ENCODE measurements around the gene PTPRH.
"Not testable (repeated sequence)": the region's sequence is repeated elsewhere in the genome, so short reads cannot be mapped to it uniquely, and the experiment has no call there.

Gene PTPRH

GRCh38 chr19:55174425-55175116, 34.7 kb downstream of the PTPRH start:
- FAIRE-seq, result no peak
- DNase-seq (ENCODE audit: insufficient read length, low spot score), result no peak
- TF ChIP-seq POLR2A (IDR thresholded peaks at IDR 0.05; ENCODE audit: low read depth, low read length) (no peak), SPI1 (IDR thresholded peaks at IDR 0.05; ENCODE audit: low read depth, low read length) (no peak), POLR2AphosphoS5 (IDR thresholded peaks at IDR 0.05; ENCODE audit: low read depth, low read length) (no peak)

- no peak for FAIRE-seq
- TF ChIP-seq POLR2A (IDR thresholded peaks at IDR 0.05; ENCODE audit: low read depth, low read length) (no peak), TAF1 (IDR thresholded peaks at IDR 0.05; ENCODE audit: low read depth, low read length) (no peak), SPI1 (IDR thresholded peaks at IDR 0.05; ENCODE audit: low read depth, low read length) (no peak), POLR2AphosphoS5 (IDR thresholded peaks at IDR 0.05; ENCODE audit: low read depth, low read length) (no peak), PAX5 (IDR thresholded peaks at IDR 0.05; ENCODE audit: insufficient read depth, low read length, severe bottlenecking) (no peak), POU2F2 (IDR thresholded peaks at IDR 0.05; ENCODE audit: low read depth, low read length) (no peak)
- DNase-seq (ENCODE audit: insufficient read length, low spot score), result no peak
Measured at GRCh38 chr19:55173714-55174409, 35.4 kb downstream of the PTPRH start.

GRCh38 chr19:55173186-55173713, 36.1 kb downstream of the PTPRH start:
- FAIRE-seq (no peak), DNase-seq (ENCODE audit: insufficient read length, low spot score) (no peak)
- TF ChIP-seq TAF1 (IDR thresholded peaks at IDR 0.05; ENCODE audit: low read depth, low read length), result no peak
- TF ChIP-seq POLR2A (IDR thresholded peaks at IDR 0.05; ENCODE audit: low read depth, low read length), result no peak
- no peak for TF ChIP-seq PAX5 (IDR thresholded peaks at IDR 0.05; ENCODE audit: insufficient read depth, low read length, severe bottlenecking)
- TF ChIP-seq SPI1 (IDR thresholded peaks at IDR 0.05; ENCODE audit: low read depth, low read length), result no peak
- no peak for TF ChIP-seq POLR2AphosphoS5 (IDR thresholded peaks at IDR 0.05; ENCODE audit: low read depth, low read length)

GRCh38 chr19:55172741-55173140, 36.6 kb downstream of the PTPRH start:
- TF ChIP-seq POLR2AphosphoS5 (IDR thresholded peaks at IDR 0.05; ENCODE audit: low read depth, low read length) (no peak), POU2F2 (IDR thresholded peaks at IDR 0.05; ENCODE audit: low read depth, low read length) (no peak), SPI1 (IDR thresholded peaks at IDR 0.05; ENCODE audit: low read depth, low read length) (no peak), POLR2A (IDR thresholded peaks at IDR 0.05; ENCODE audit: low read depth, low read length) (no peak), PAX5 (IDR thresholded peaks at IDR 0.05; ENCODE audit: insufficient read depth, low read length, severe bottlenecking) (no peak), TAF1 (IDR thresholded peaks at IDR 0.05; ENCODE audit: low read depth, low read length) (no peak)
- DNase-seq (ENCODE audit: insufficient read length, low spot score), result no peak

GRCh38 chr19:55172318-55172717, 37.0 kb downstream of the PTPRH start:
- FAIRE-seq; DNase-seq (ENCODE audit: insufficient read length, low spot score): not testable (repeated sequence)

More at GRCh38 chr19:55172741-55173140, 36.6 kb downstream of the PTPRH start:
- FAIRE-seq, result no peak

GRCh38 chr19:55171440-55171839, 37.9 kb downstream of the PTPRH start:
- DNase-seq (ENCODE audit: insufficient read length, low spot score), result no peak
- FAIRE-seq, result no peak
- TF ChIP-seq PAX5 (IDR thresholded peaks at IDR 0.05; ENCODE audit: insufficient read depth, low read length, severe bottlenecking), result no peak
- TF ChIP-seq TAF1 (IDR thresholded peaks at IDR 0.05; ENCODE audit: low read depth, low read length), result no peak
- no peak for TF ChIP-seq POLR2AphosphoS5 (IDR thresholded peaks at IDR 0.05; ENCODE audit: low read depth, low read length)
- TF ChIP-seq POLR2A (IDR thresholded peaks at IDR 0.05; ENCODE audit: low read depth, low read length), result no peak
- TF ChIP-seq SPI1 (IDR thresholded peaks at IDR 0.05; ENCODE audit: low read depth, low read length), result no peak
- no peak for TF ChIP-seq POU2F2 (IDR thresholded peaks at IDR 0.05; ENCODE audit: low read depth, low read length)

- FAIRE-seq (no peak), DNase-seq (ENCODE audit: insufficient read length, low spot score) (no peak)
- TF ChIP-seq POU2F2 (IDR thresholded peaks at IDR 0.05; ENCODE audit: low read depth, low read length) (no peak), POLR2AphosphoS5 (IDR thresholded peaks at IDR 0.05; ENCODE audit: low read depth, low read length) (no peak), SPI1 (IDR thresholded peaks at IDR 0.05; ENCODE audit: low read depth, low read length) (no peak), TAF1 (IDR thresholded peaks at IDR 0.05; ENCODE audit: low read depth, low read length) (no peak), POLR2A (IDR thresholded peaks at IDR 0.05; ENCODE audit: low read depth, low read length) (no peak), PAX5 (IDR thresholded peaks at IDR 0.05; ENCODE audit: insufficient read depth, low read length, severe bottlenecking) (no peak)
Measured at GRCh38 chr19:55169136-55169535, 40.2 kb downstream of the PTPRH start.

GRCh38 chr19:55166530-55167268, 42.6 kb downstream of the PTPRH start, which contains the start of gene DNAAF3:
TSS of gene DNAAF3 (minus strand) at chr19:55166613. CDS start at chr19:55166413, 200 bp downstream.
- no peak for FAIRE-seq
- TF ChIP-seq PAX5 (IDR thresholded peaks at IDR 0.05; ENCODE audit: insufficient read depth, low read length, severe bottlenecking) (no peak), SPI1 (IDR thresholded peaks at IDR 0.05; ENCODE audit: low read depth, low read length) (no peak), POLR2A (IDR thresholded peaks at IDR 0.05; ENCODE audit: low read depth, low read length) (no peak), POU2F2 (IDR thresholded peaks at IDR 0.05; ENCODE audit: low read depth, low read length) (no peak), TAF1 (IDR thresholded peaks at IDR 0.05; ENCODE audit: low read depth, low read length) (no peak), POLR2AphosphoS5 (IDR thresholded peaks at IDR 0.05; ENCODE audit: low read depth, low read length) (no peak)
- peak; percentile 93 for DNase-seq (ENCODE audit: insufficient read length, low spot score)

- FAIRE-seq (no peak), DNase-seq (ENCODE audit: insufficient read length, low spot score) (no peak)
- TF ChIP-seq POU2F2 (IDR thresholded peaks at IDR 0.05; ENCODE audit: low read depth, low read length) (no peak), POLR2AphosphoS5 (IDR thresholded peaks at IDR 0.05; ENCODE audit: low read depth, low read length) (no peak), PAX5 (IDR thresholded peaks at IDR 0.05; ENCODE audit: insufficient read depth, low read length, severe bottlenecking) (no peak), SPI1 (IDR thresholded peaks at IDR 0.05; ENCODE audit: low read depth, low read length) (no peak), TAF1 (IDR thresholded peaks at IDR 0.05; ENCODE audit: low read depth, low read length) (no peak), POLR2A (IDR thresholded peaks at IDR 0.05; ENCODE audit: low read depth, low read length) (no peak)
Measured at GRCh38 chr19:55165952-55166529, 43.3 kb downstream of the PTPRH start.
